HCT116 (cell line): ENCODE results near the gene TOGARAM1. TPM values are rescaled to one million over a fixed set of nuclear protein-coding genes. Genes with fewer than 3 reads are reported as not detected.

Experiments
- ATAC-seq: fragments of 200-7000 bp; cut with Tn5 transposase; 2 replicates; pipeline ENCODE4 v1.9.1; 2020; ENCODE audit warnings: mild to moderate bottlenecking, moderate library complexity
- BruUV-seq: library from RNA; stranded (reverse); fragments of 400-500 nt; replicated peaks from 2 replicates; lab custom pipeline; 2021; lab: Mats Ljungman, UMichigan
- CTCF ChIA-PET: fragments of 300-600 bp; sonication (Branson Sonifier 250); formaldehyde crosslinking; loops from one replicate; lab custom pipeline; 2021; ENCODE audit warnings: antibody characterized with exemption; lab: Charles Lee
- POLR2A ChIA-PET: fragments of 300-600, 350-600 bp; sonication (Branson Sonifier 250); formaldehyde crosslinking; loops from one replicate; lab custom pipeline; 2021; ENCODE audit warnings: antibody characterized with exemption; lab: Charles Lee
- RAD21 ChIA-PET, 2 experiments: fragments of 300-600 bp; sonication (Branson Sonifier 250); formaldehyde crosslinking; loops; one replicate each; lab custom pipeline; 2023; ENCODE audit warnings: low total read pairs in 2 of 2; ENCODE audit not compliant: uncharacterized antibody in 2 of 2, unreplicated experiment in 2 of 2, low non-redundant PET in 1 of 2; lab: Charles Lee
- DNase-seq: peaks from one replicate; pipeline ENCODE4 v3.0.0-alpha.2; 2010; ENCODE audit warnings: low read depth, low spot score
- H2AFZ ChIP-seq: fragments of 200-600 bp; shearing (Covaris generic), sonication (generic); 2 replicates; pipeline ENCODE4 v1.6.1; 2017; ENCODE audit warnings: low read depth, mixed run types, mixed read lengths, antibody characterized with exemption, low read length; ENCODE audit not compliant: poor library complexity, severe bottlenecking
- H3K27ac ChIP-seq: 2 replicates; pipeline ENCODE4 v1.5.1; 2012; ENCODE audit warnings: low read depth, low read length
- H3K27me3 ChIP-seq: fragments of 200-600 bp; sonication (generic); 2 replicates; pipeline ENCODE4 v1.6.1; 2016; ENCODE audit warnings: mixed run types, low read length, mixed read lengths; ENCODE audit not compliant: insufficient read depth
- H3K36me3 ChIP-seq, 2 experiments: fragments of 200-500 bp in 1 of 2; fragments of 200-600 bp in 1 of 2; sonication (Bioruptor generic) in 1 of 2; sonication (generic) in 1 of 2; 2 replicates each; pipeline versions ENCODE4 v1.5.1 to v1.6.1; 2014 to 2016; ENCODE audit warnings: low read length in 2 of 2, inconsistent platforms in 1 of 2, mixed read lengths in 1 of 2, mixed run types in 1 of 2; ENCODE audit not compliant: insufficient read depth in 2 of 2, control insufficient read depth in 1 of 2
- H3K4me1 ChIP-seq, 2 experiments: fragments of 200-600 bp in 1 of 2; sonication (generic) in 1 of 2; 2 replicates each; pipeline versions ENCODE4 v1.5.1 to v1.6.1; 2012 to 2017; ENCODE audit warnings: low read length in 2 of 2, inconsistent platforms in 1 of 2, mild to moderate bottlenecking in 1 of 2, mixed read lengths in 1 of 2, mixed run types in 1 of 2, moderate library complexity in 1 of 2; ENCODE audit not compliant: insufficient read depth in 2 of 2, control insufficient read depth in 1 of 2
- H3K4me2 ChIP-seq: fragments of 200-600 bp; sonication (generic); 2 replicates; pipeline ENCODE4 v1.6.1; 2017; ENCODE audit warnings: mixed run types, low read length, mixed read lengths
- H3K4me3 ChIP-seq, 2 experiments: fragments of 200-600 bp in 1 of 2; sonication (generic) in 1 of 2; replicated peaks in 1 of 2; 2 replicates each; pipeline ENCODE4 v1.5.1; 2011 to 2016; ENCODE audit warnings: low read length in 2 of 2, control low read depth in 1 of 2, low read depth in 1 of 2, mild to moderate bottlenecking in 1 of 2, mixed read lengths in 1 of 2, mixed run types in 1 of 2
- H3K79me2 ChIP-seq: fragments of 200-600 bp; sonication (generic); 2 replicates; pipeline ENCODE4 v1.6.1; 2017; ENCODE audit warnings: mild to moderate bottlenecking, mixed run types, low read length, moderate library complexity, mixed read lengths; ENCODE audit not compliant: insufficient read depth
- H3K9ac ChIP-seq: fragments of 200-600 bp; sonication (generic); 2 replicates; pipeline ENCODE4 v1.6.1; 2016; ENCODE audit warnings: low read length, mixed read lengths
- H3K9me2 ChIP-seq: fragments of 200-600 bp; sonication (generic), shearing (Covaris generic); 2 replicates; pipeline ENCODE4 v1.6.1; 2017; ENCODE audit warnings: mixed run types, mild to moderate bottlenecking, moderate library complexity; ENCODE audit not compliant: insufficient read depth
- H3K9me3 ChIP-seq, 2 experiments: fragments of 200-500 bp in 1 of 2; fragments of 200-600 bp in 1 of 2; sonication (Bioruptor generic) in 1 of 2; sonication (generic) in 1 of 2; 2 replicates each; pipeline ENCODE4 v1.6.1; 2014 to 2017; ENCODE audit warnings: low read length in 2 of 2, mixed read lengths in 2 of 2, inconsistent platforms in 1 of 2, low read depth in 1 of 2, mild to moderate bottlenecking in 1 of 2, mixed run types in 1 of 2, moderate library complexity in 1 of 2; ENCODE audit not compliant: control insufficient read depth in 1 of 2, insufficient read depth in 1 of 2
- H4K20me1 ChIP-seq: fragments of 200-600 bp; sonication (generic), shearing (Covaris generic); 2 replicates; pipeline ENCODE4 v1.6.1; 2017; ENCODE audit warnings: mixed run types, mild to moderate bottlenecking, moderate library complexity; ENCODE audit not compliant: insufficient read depth
- CBX3 ChIP-seq: IDR thresholded peaks from 2 replicates; pipeline ENCODE4 v1.6.1; 2012; ENCODE audit warnings: low read depth
- CEBPB ChIP-seq: IDR thresholded peaks from 2 replicates; pipeline ENCODE4 v1.6.1; 2012; ENCODE audit warnings: low read depth
- EZH2 ChIP-seq: fragments of 200-600 bp; sonication (generic); IDR thresholded peaks from 2 replicates; pipeline ENCODE4 v1.6.1; 2017; ENCODE audit warnings: antibody characterized with exemption, mixed run types
- EZH2phosphoT487 ChIP-seq: fragments of 200-600 bp; IDR thresholded peaks from 2 replicates; pipeline ENCODE4 v1.6.1; 2018; ENCODE audit warnings: antibody characterized with exemption, borderline replicate concordance
- JUND ChIP-seq: IDR thresholded peaks from 2 replicates; pipeline ENCODE4 v1.6.1; 2012
- MAX ChIP-seq: IDR thresholded peaks from 2 replicates; pipeline ENCODE4 v1.6.1; 2012
- POLR2A ChIP-seq: IDR thresholded peaks from 2 replicates; pipeline ENCODE4 v1.7.0; 2011; ENCODE audit warnings: borderline replicate concordance; ENCODE audit not compliant: insufficient read depth, insufficient read length; ENCODE audit errors: extremely low read depth
- POLR2AphosphoS5 ChIP-seq: IDR thresholded peaks from 2 replicates; pipeline ENCODE4 v1.6.1; 2011; ENCODE audit warnings: mild to moderate bottlenecking, low read depth, low read length, moderate library complexity
- REST ChIP-seq: IDR thresholded peaks from 2 replicates; pipeline ENCODE4 v1.6.1; 2012; ENCODE audit warnings: low read depth
- SIN3A ChIP-seq: IDR thresholded peaks from 2 replicates; pipeline ENCODE4 v1.6.1; 2012; ENCODE audit warnings: low read depth
- SP1 ChIP-seq: IDR thresholded peaks from 2 replicates; pipeline ENCODE4 v1.6.1; 2012; ENCODE audit warnings: low read depth
- YY1 ChIP-seq: IDR thresholded peaks from 2 replicates; pipeline ENCODE4 v1.6.1; 2011; ENCODE audit warnings: low read length, low read depth, moderate library complexity, mild to moderate bottlenecking; ENCODE audit not compliant: insufficient replicate concordance; ENCODE audit errors: extremely low read depth
- ZFX ChIP-seq: fragments of 450-650 bp; IDR thresholded peaks from 2 replicates; pipeline ENCODE4 v1.6.1; 2017
- intact Hi-C: fragments of 100-400 bp; cut with micrococcal nuclease; formaldehyde crosslinking; loops from 2 replicates; pipeline ENCODE4 v1.10.0; 2022
- total RNA-seq: library from RNA; stranded (reverse); gene quantifications from one replicate; pipeline ENCODE4 v1.2.1, GENCODE V29; 2021; ENCODE audit not compliant: unreplicated experiment
- TF ChIP-seq, protein P1 (sequence below): IDR thresholded peaks from 2 replicates; pipeline ENCODE4 v1.6.1; 2011; ENCODE audit warnings: mild to moderate bottlenecking, low read length, moderate library complexity; ENCODE audit not compliant: insufficient replicate concordance; ENCODE audit errors: extremely low read depth

The TOGARAM1 gene
- total RNA-seq, 1 experiment from 2014 or later, result 1.9 TPM

- DNase-seq (no peak), ATAC-seq (no peak)
- no peaks in the 10 kb centered on the region for H3K4me1 ChIP-seq
- no peaks in the 10 kb centered on the region for H4K20me1 ChIP-seq
- ChIA-PET CTCF (no interaction called here), POLR2A (interaction anchor here (0.9 kb wide), 1 partner anchor 11 kb away, joined by 4 read pairs; the partner anchor contains the start of gene FKBP3), RAD21 (no interaction called here)
- H3K4me3 ChIP-seq, result no peak overlapping the region
- H3K36me3 ChIP-seq, result peaks cover 18 to 25% of the 10 kb centered on the region in 2 experiments; a peak in 3 of 4 replicates
- no TSS peak for BruUV-seq
- H3K9ac ChIP-seq, result no peak overlapping the region
- no peaks in the 10 kb centered on the region; the same call in 1 of the 2 replicates for H3K79me2 ChIP-seq
- no peak for TF ChIP-seq EZH2
- TF ChIP-seq REST, result no peak
- no peak for TF ChIP-seq JUND
- TF ChIP-seq POLR2AphosphoS5, result no peak
- TF ChIP-seq ZFX, result no peak
- TF ChIP-seq MAX, result no peak
- TF ChIP-seq CEBPB, result no peak
- no peak for TF ChIP-seq SP1
- TF ChIP-seq CBX3, result no peak
- TF ChIP-seq YY1, result no peak
- TF ChIP-seq POLR2A, result no peak
- no peak for TF ChIP-seq EZH2phosphoT487
- no peak for TF ChIP-seq SIN3A
- TF ChIP-seq, protein P1, sequence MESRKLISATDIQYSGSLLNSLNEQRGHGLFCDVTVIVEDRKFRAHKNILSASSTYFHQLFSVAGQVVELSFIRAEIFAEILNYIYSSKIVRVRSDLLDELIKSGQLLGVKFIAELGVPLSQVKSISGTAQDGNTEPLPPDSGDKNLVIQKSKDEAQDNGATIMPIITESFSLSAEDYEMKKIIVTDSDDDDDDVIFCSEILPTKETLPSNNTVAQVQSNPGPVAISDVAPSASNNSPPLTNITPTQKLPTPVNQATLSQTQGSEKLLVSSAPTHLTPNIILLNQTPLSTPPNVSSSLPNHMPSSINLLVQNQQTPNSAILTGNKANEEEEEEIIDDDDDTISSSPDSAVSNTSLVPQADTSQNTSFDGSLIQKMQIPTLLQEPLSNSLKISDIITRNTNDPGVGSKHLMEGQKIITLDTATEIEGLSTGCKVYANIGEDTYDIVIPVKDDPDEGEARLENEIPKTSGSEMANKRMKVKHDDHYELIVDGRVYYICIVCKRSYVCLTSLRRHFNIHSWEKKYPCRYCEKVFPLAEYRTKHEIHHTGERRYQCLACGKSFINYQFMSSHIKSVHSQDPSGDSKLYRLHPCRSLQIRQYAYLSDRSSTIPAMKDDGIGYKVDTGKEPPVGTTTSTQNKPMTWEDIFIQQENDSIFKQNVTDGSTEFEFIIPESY, result no peak
- H3K27ac ChIP-seq, result no peak overlapping the region
- no peak overlapping the region for H3K4me2 ChIP-seq
- H3K9me3 ChIP-seq, result no peaks in the 10 kb centered on the region
- no peaks in the 10 kb centered on the region for H3K9me2 ChIP-seq
- intact Hi-C loops, result no loop called here
- H3K27me3 ChIP-seq, result no peaks in the 10 kb centered on the region
- H2AFZ ChIP-seq, result no peak overlapping the region
Observed at GRCh38 chr14:45123271-45123670, 161.3 kb downstream of the TOGARAM1 start.
